ENCODE measurements around the gene RNF224.

Gene RNF224

GRCh38 chr9:137221506-137222111 lies 5.7 kb upstream of the RNF224 start:
- TF ChIP-seq CTCF (IDR thresholded peaks at IDR 0.05; ENCODE audit: extremely low read depth, insufficient read depth, missing control alignments): no peak
- no peak for DNase-seq (ENCODE audit: low spot score)
- in situ Hi-C loops (cut with MboI; ENCODE audit: low pct_unique_long_range_greater_than_20kb, low sequenced_read_pairs, unreplicated experiment): loop anchor here (10.0 kb wide), 1 partner anchor 97 kb away; no protein-coding TSS in a partner anchor

GRCh38 chr9:137222190-137223077 lies 4.9 kb upstream of the RNF224 start, which contains the start of gene RNF208:
Gene RNF208 (minus strand): TSS chr9:137222240. CDS start chr9:137221212, 1,028 bp downstream.
- no peak for DNase-seq (ENCODE audit: low spot score)
- no peak for TF ChIP-seq CTCF (IDR thresholded peaks at IDR 0.05; ENCODE audit: extremely low read depth, insufficient read depth, missing control alignments)
- in situ Hi-C loops (cut with MboI; ENCODE audit: low pct_unique_long_range_greater_than_20kb, low sequenced_read_pairs, unreplicated experiment): loop anchor here (10.0 kb wide), 1 partner anchor 98 kb away; no protein-coding TSS in a partner anchor

GRCh38 chr9:137223078-137223970 lies 4.0 kb upstream of the RNF224 start:
- peak; percentile 100 for DNase-seq (ENCODE audit: low spot score)
- in situ Hi-C loops (cut with MboI; ENCODE audit: low pct_unique_long_range_greater_than_20kb, low sequenced_read_pairs, unreplicated experiment): loop anchor here (10.0 kb wide), 1 partner anchor 99 kb away; no protein-coding TSS in a partner anchor
- TF ChIP-seq CTCF (IDR thresholded peaks at IDR 0.05; ENCODE audit: extremely low read depth, insufficient read depth, missing control alignments): no peak

GRCh38 chr9:137224830-137225694 lies 2.2 kb upstream of the RNF224 start, which contains the start of gene CYSRT1:
Gene CYSRT1 (plus strand): TSS chr9:137225174. CDS start chr9:137225622, 448 bp downstream.
- no peak for TF ChIP-seq CTCF (IDR thresholded peaks at IDR 0.05; ENCODE audit: extremely low read depth, insufficient read depth, missing control alignments)
- in situ Hi-C loops (cut with MboI; ENCODE audit: low pct_unique_long_range_greater_than_20kb, low sequenced_read_pairs, unreplicated experiment): loop anchor here (10.0 kb wide), 1 partner anchor 100 kb away; no protein-coding TSS in a partner anchor

GRCh38 chr9:137225699-137226331 lies 1.5 kb upstream of the RNF224 start:
- no peak for TF ChIP-seq CTCF (IDR thresholded peaks at IDR 0.05; ENCODE audit: extremely low read depth, insufficient read depth, missing control alignments)
- DNase-seq (ENCODE audit: low spot score): no peak
- in situ Hi-C loops (cut with MboI; ENCODE audit: low pct_unique_long_range_greater_than_20kb, low sequenced_read_pairs, unreplicated experiment): loop anchor here (10.0 kb wide), 1 partner anchor 101 kb away; no protein-coding TSS in a partner anchor

More at GRCh38 chr9:137224830-137225694, 2.2 kb upstream of the RNF224 start, which contains the start of gene CYSRT1:
- DNase-seq (ENCODE audit: low spot score): no peak

All from GM13977 (cell line).